Measurements from ENCODE around the gene CETP.

CETP gene

DNA sequence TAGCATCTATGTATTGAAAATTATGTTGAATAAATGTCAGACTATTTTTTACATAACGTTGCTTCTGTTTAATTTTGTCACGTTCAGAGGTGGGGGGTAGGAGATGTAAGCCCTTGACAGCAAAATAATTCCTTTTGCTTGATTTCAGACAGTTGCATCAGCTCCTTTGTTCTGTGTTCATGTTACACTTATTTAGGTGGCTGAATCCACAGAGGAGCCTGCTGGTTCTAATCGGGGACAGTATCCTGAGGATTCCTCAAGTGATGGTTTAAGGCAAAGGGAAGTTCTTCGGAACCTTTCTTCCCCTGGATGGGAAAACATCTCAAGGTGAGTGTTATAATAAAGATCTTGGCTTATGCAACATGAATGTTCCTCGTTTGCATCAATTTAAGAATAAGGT is 25.3 kb upstream of the CETP start:
- TF ChIP-seq CTCF (IDR thresholded peaks at IDR 0.05; ENCODE audit: low read length, missing control alignments): no peak
- DNase-seq (ENCODE audit: low read depth): no peak
- H3K4me3 ChIP-seq (replicated peaks; ENCODE audit: low read depth, low read length): no peak overlapping the region

DNA sequence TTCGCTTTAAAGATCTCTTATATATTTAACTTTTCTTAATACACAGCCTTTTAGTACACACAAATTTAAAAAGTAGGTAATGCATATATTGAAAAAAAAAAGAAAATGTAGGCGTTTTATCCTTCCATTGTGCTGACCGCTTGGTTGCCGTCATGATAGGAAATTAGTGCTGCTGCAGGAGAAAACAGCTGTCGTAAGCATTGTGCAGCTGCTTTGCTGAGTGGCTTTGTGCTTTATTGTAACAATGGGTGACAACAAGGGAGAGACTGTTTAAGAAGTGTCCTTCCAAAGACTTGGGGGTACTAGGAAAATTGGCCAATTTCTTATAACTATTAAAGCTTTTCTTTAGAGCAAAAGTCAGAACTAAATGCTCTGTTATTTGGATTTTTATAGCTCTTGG is 24.8 kb upstream of the CETP start:
- TF ChIP-seq CTCF (IDR thresholded peaks at IDR 0.05; ENCODE audit: low read length, missing control alignments): no peak
- H3K4me3 ChIP-seq (replicated peaks; ENCODE audit: low read depth, low read length): no peak overlapping the region
- DNase-seq (ENCODE audit: low read depth): no peak

- no peak overlapping the region for H3K4me3 ChIP-seq (replicated peaks; ENCODE audit: low read depth, low read length)
- no peak for DNase-seq (ENCODE audit: low read depth)
- no peak for TF ChIP-seq CTCF (IDR thresholded peaks at IDR 0.05; ENCODE audit: low read length, missing control alignments)
Observed at GRCh38 chr16:56938664-56939513, 22.9 kb upstream of the CETP start.

DNA sequence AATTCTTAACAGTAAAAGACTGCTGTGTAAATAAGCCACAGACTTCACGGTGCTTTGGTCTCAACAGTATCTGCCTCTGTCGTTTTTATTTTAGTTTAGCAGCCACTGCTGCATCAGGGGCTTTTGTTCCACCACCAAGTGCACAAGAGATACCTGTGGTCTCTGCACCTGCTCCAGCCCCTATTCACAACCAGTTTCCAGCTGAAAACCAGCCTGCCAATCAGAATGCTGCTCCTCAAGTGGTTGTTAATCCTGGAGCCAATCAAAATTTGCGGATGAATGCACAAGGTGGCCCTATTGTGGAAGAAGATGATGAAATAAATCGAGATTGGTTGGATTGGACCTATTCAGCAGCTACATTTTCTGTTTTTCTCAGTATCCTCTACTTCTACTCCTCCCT is 21.9 kb upstream of the CETP start:
- H3K4me3 ChIP-seq (replicated peaks; ENCODE audit: low read depth, low read length): no peak overlapping the region
- no peak for DNase-seq (ENCODE audit: low read depth)
- TF ChIP-seq CTCF (IDR thresholded peaks at IDR 0.05; ENCODE audit: low read length, missing control alignments): no peak

DNA sequence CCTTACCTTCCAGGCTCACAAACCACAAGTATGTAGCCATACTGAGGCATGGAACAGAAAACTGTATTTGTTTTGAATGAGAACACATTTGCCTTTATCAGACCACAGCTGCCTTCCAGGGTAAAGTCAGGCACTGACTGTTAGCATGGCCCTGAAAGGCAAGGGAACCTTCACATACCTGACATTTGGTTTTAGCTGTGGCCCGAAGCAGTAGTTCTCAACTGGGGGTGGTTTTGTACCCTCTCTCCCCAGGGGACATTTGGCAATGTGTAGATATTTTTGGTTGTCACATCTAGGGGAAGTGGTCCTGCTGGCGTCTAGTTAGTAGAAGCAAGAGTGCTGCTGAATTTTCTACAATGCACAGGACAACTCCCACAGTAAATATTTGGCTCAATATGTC is 20.7 kb upstream of the CETP start:
- no peak overlapping the region for H3K4me3 ChIP-seq (replicated peaks; ENCODE audit: low read depth, low read length)
- TF ChIP-seq CTCF (IDR thresholded peaks at IDR 0.05; ENCODE audit: low read length, missing control alignments): no peak
- no peak for DNase-seq (ENCODE audit: low read depth)

DNA sequence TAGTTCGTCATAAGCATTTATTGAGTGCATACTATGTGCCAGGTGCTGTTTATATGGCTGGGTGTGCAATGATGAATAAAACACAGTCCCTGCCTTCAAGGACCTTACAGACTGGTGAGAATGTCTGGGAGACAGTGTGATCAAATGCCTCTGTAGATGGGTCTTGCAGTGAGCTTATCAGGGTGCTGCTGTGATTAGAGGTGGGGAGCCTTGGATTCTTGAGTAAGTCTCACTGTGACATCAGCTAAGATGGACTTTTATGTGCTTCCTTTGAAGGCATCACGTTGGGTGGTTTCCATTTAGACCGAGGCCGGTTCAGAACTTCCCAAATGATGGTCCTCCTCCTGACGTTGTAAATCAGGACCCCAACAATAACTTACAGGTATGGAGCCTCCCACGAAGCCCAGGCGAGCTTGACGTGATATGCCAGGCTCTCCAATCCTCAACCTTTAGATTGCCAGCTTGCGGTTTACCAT is 19.9 kb upstream of the CETP start:
- no peak for TF ChIP-seq CTCF (IDR thresholded peaks at IDR 0.05; ENCODE audit: low read length, missing control alignments)
- no peak overlapping the region for H3K4me3 ChIP-seq (replicated peaks; ENCODE audit: low read depth, low read length)
- no peak for DNase-seq (ENCODE audit: low read depth)

All from fibroblast of pulmonary artery (primary cell).